Left ventricle myocardium superior (tissue), 1 donor: ENCODE measurements around the gene HIPK3. TPM values are rescaled to one million over a fixed set of nuclear protein-coding genes. Genes with fewer than 3 reads are reported as not detected.
"Not testable (repeated sequence)": the region's sequence is repeated elsewhere in the genome, so short reads cannot be mapped to it uniquely, and the experiment has no call there.

Source experiments
- ATAC-seq: fragments of 200-7000 bp; cut with Tn5 transposase; one replicate; pipeline ENCODE4 v1.9.1; 2020; ENCODE audit warnings: mild to moderate bottlenecking, moderate library complexity
- DNase-seq: peaks from one replicate; pipeline ENCODE4 v3.0.0-alpha.2; 2020
- intact Hi-C: fragments of 100-400 bp; cut with micrococcal nuclease; formaldehyde crosslinking; loops from one replicate; pipeline ENCODE4 v1.11.0; 2022
- total RNA-seq: library from RNA; stranded (reverse); fragmentation: NEBNext Ultra II Directional; extraction: Animal tissue kit (Norgen Biotek cat#: 25700); gene quantifications from one replicate; pipeline ENCODE4 v1.2.1, GENCODE V29; 2021
- donor health status: DM: no; HTN: yes; CAD: no; lungs with severe emphysema.

HIPK3 gene
- total RNA-seq, 1 donor from 2014 or later = 306 TPM

DNA sequence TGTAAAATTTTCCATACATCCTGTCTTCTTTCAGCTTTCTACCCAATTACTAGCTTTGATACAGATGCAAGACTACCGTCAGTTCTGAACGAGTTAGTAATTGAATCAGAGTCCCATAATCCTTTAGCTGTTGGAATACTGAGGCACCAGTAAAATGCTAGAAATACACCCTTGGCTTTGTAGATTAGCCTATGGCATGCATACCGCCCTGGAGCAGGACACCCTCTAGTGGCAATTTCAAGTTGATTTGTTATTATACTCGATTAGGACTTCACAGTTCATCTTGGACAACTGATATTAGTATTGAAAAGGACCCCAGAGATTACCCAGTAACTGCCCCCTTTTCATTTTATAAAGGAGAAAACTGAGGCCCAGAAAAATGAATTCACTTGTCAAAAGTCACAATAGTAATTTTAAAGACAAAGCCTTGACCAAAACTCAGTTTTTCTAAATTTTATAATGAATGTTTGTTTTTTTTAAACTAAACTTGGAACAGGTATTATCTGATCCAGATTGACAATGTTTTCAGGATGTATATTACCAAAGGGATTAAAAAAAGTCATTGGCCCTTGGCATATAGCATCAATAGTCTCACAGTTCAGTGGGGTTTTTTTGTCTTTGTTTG lies 72.6 kb downstream of the HIPK3 start:
- ATAC-seq (peak; percentile 72), DNase-seq (no peak)
- intact Hi-C loops = loop anchor here (5.0 kb wide), 2 partner anchors 73 to 163 kb away; partner anchors contain the start of gene HIPK3

DNA sequence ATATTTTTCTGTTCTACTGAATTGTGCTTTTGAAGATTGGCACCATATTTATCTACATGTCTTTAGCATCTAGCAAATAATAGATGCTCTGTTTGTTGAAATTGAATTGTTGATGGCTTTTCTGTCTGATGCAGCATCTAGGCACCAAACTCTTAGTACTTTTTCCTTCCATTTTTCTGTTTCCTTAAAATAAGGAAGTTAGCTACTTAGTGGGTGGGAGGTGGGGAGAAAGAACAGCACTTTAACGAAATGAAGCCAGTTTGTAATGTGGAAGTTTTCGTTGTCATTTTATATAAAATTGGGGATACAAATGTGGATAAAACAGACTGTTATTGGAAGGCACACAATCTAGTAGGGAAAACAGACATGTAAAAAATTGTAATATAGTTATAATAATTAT lies 76.6 kb downstream of the HIPK3 start:
- ATAC-seq (no peak), DNase-seq (no peak)
- intact Hi-C loops = no loop called here

DNA sequence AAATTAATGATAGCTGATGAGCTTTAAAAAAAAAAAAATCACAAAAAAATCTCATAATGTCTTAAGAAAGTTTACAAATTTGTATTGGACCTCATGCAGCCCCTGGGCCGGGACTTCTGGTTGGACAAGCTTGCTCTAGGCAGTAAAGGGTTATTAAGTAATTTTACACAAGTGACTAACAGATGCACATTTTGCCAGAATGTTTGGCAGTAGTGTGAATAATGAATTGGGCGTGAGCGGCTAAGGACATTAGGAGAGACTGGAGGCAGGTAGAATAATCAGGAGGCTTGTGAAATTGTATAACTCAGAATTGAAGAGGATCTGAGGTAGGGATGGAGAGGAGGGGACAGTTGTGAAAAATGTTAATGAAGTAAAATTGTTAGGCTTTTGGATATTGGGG lies 77.4 kb downstream of the HIPK3 start:
- DNase-seq (no peak), ATAC-seq (no peak)
- intact Hi-C loops = no loop called here

DNA sequence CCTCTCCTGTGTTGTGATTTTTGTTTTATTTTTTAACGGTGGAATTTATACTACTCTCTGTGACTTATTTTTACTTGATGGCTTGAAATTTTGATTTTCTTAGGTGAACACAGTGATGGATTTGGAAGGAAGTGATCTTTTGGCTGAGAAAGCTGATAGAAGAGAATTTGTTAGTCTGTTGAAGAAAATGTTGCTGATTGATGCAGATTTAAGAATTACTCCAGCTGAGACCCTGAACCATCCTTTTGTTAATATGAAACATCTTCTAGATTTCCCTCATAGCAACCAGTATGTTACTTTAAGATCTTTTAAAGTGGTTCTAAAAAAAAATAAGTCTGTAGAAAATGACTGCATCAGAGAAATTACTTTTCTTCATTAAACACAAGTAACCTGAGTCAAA lies 82.1 kb downstream of the HIPK3 start:
- intact Hi-C loops = no loop called here
- no peak for DNase-seq
- no peak for ATAC-seq

- intact Hi-C loops = no loop called here
- peak; percentile 59 for ATAC-seq
- no peak for DNase-seq
Observed at GRCh38 chr11:33344611-33345010, 87.4 kb downstream of the HIPK3 start.

DNA sequence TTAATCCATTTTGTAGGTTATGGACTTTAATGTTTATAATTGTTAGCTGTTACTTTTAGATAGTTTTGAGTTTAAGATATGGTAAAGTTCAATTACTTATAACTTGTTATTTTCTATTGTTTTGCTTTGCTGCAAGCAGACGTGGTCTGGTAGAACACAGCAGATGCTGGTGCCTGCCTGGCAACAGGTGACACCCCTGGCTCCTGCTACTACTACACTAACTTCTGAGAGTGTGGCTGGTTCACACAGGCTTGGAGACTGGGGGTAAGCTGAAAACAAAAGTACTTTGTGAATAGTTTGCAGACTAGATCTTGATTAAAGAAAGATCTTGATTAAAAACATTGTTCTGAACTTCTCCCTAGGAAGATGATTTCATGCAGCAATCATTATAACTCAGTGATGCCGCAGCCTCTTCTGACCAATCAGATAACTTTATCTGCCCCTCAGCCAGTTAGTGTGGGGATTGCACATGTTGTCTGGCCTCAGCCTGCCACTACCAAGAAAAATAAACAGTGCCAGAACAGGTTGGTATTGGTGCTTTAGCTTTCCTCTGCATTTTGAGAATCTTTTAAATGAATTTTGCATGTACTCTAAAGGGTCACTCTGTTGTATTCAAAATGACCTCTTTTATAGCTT lies 90.4 kb downstream of the HIPK3 start:
- ATAC-seq (no peak), DNase-seq (no peak)
- intact Hi-C loops = no loop called here

DNA sequence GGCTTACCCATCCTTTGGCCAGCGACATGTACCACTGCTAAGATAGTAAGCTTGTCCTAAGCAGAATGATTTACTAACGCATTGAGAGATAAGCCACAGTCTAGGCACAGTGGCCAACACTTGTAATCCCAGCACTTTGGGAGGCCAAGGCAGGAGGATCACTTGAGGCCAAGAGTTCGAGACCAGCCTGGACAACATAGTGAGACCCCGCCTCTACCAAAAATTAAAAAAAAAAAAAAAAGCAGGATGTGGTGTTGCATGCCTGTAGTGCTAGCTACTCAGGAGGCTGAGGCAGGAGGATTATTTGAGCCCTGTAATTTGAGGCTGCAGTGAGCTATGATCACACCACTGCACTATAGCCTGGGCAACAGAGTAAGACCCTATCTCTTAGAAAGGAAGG lies 93.1 kb downstream of the HIPK3 start:
- no peak for ATAC-seq
- intact Hi-C loops = no loop called here

GRCh38 chr11:33358150-33358831 lies 101.1 kb downstream of the HIPK3 start:
- DNase-seq = no peak
- ATAC-seq = peak; percentile 81
- intact Hi-C loops = no loop called here

More for the DNA sequence above, 93.1 kb downstream of the HIPK3 start:
- no peak for DNase-seq

DNA sequence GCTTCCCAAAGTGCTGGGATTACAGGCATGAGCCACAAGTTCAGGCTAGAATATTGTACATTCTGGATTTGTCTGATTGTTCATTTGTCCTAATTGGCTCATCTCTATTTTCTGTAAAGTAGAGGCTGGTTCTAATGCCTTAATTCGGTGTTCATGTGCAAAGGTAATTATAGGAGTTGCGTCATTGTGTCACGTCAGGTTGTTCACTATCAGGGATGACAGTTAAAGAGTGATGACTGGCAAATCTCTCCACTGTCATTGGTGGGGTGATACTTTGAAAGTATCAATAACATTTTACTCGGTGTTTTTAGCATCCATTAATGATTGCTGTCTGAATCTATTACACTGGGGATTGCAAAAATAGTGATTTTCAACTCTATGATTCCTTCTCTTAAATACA lies 103.5 kb downstream of the HIPK3 start:
- intact Hi-C loops = loop anchor here (5.0 kb wide), 1 partner anchor 377 kb away; the partner anchor contains the start of gene CD59
- ATAC-seq (no peak), DNase-seq (no peak)

- intact Hi-C loops = loop anchor here (2.0 to 5.0 kb wide), 2 partner anchors 325 to 375 kb away; partner anchors contain the start of gene CD59
- DNase-seq (no peak), ATAC-seq (peak; percentile 25)
Observed at GRCh38 chr11:33362051-33362910, 105.1 kb downstream of the HIPK3 start.

GRCh38 chr11:33366918-33367317 lies 109.7 kb downstream of the HIPK3 start:
- DNase-seq = no peak
- no peak for ATAC-seq
- intact Hi-C loops = no loop called here

GRCh38 chr11:33368475-33368874 lies 111.3 kb downstream of the HIPK3 start:
- ATAC-seq, DNase-seq, intact Hi-C loops: not testable (repeated sequence)

DNA sequence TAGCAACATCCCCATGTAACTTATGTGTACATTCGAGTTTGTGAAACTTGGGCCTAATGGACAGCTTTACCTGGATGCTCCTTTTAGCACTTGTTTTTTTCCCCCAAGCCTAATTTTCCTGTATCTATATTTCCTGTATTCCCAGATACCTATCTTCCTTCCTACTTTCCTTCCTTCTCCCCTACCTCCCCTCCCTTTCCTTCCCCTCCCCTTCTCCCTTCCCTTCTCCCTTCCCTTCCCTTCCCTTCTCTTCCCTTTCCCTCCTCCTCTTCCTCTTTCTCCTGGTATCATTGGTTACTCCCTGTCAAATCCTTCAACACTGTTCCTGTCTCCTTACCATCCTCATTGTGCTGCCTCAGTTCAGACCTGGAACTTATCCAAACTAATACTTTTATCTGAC lies 111.8 kb downstream of the HIPK3 start:
- intact Hi-C loops = no loop called here
- no peak for ATAC-seq
- DNase-seq = no peak

DNA sequence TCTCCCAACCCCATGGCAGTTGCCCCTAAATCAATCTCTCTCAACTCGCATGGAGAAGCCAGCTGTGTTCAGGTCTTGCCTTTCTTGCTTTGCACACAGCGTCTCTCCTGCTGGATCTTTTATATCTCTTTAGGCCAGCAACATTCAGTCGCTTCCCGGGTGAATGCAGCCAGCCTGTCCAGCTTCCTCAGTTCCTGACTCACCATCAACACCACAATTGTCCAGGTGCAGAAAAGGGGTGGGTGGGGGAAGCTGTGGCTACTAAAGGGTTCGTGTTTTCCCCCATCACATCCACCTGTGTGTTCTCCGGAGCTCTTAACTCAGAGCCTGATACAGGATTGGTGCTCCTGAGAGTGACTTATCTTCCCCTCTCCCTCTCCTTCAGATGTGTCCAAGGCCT lies 116.5 kb downstream of the HIPK3 start:
- DNase-seq = no peak
- intact Hi-C loops = no loop called here
- no peak for ATAC-seq

GRCh38 chr11:33375236-33375635 lies 118.1 kb downstream of the HIPK3 start:
- ATAC-seq (no peak), DNase-seq (no peak)
- intact Hi-C loops = no loop called here

- intact Hi-C loops = no loop called here
- peak; percentile 28 for DNase-seq
- no peak for ATAC-seq
Observed at GRCh38 chr11:33375688-33376311, 118.6 kb downstream of the HIPK3 start, which contains the start of gene KIAA1549L. KIAA1549L (plus strand) TSS chr11:33376108.

GRCh38 chr11:33376331-33377310 lies 119.4 kb downstream of the HIPK3 start:
- intact Hi-C loops = no loop called here
- ATAC-seq = peak; percentile 14
- peak; percentile 28 for DNase-seq
